Ishikawa (cell line): ENCODE results near the gene ZDHHC5.

ENCODE experiments used
- EP300 ChIP-seq: IDR thresholded peaks from 2 replicates; pipeline ENCODE4 v1.6.1; 2012; ENCODE audit warnings: borderline replicate concordance
- FOXM1 ChIP-seq: IDR thresholded peaks from 2 replicates; pipeline ENCODE4 v1.6.1; 2012; ENCODE audit warnings: low read depth, borderline replicate concordance
- NFIC ChIP-seq: IDR thresholded peaks from 2 replicates; pipeline ENCODE4 v1.6.1; 2012
- RAD21 ChIP-seq: IDR thresholded peaks from 2 replicates; pipeline ENCODE4 v1.6.1; 2012; ENCODE audit warnings: low read depth
- TAF1 ChIP-seq: IDR thresholded peaks from 2 replicates; pipeline ENCODE4 v1.6.1; 2012; ENCODE audit warnings: low read depth, mild to moderate bottlenecking
- TCF12 ChIP-seq: IDR thresholded peaks from 2 replicates; pipeline ENCODE4 v1.6.1; 2012; ENCODE audit warnings: low read depth
- USF1 ChIP-seq: IDR thresholded peaks from 2 replicates; pipeline ENCODE4 v1.6.1; 2012
- YY1 ChIP-seq: IDR thresholded peaks from 2 replicates; pipeline ENCODE4 v1.6.1; 2012; ENCODE audit warnings: low read depth
- ZBTB7A ChIP-seq: IDR thresholded peaks from 2 replicates; pipeline ENCODE4 v1.6.1; 2012; ENCODE audit warnings: low read depth

- no peak for TF ChIP-seq TAF1
- TF ChIP-seq USF1: no peak
- no peak for TF ChIP-seq NFIC
- no peak for TF ChIP-seq EP300
- no peak for TF ChIP-seq TCF12
- TF ChIP-seq RAD21: no peak
- no peak for TF ChIP-seq ZBTB7A
- no peak for TF ChIP-seq FOXM1
- TF ChIP-seq YY1: no peak
Measured at GRCh38 chr11:57632116-57632515, 35.8 kb upstream of the ZDHHC5 start.
